Keratinocyte (primary cell): ENCODE measurements around the gene DPY19L1. TPM values are rescaled to one million over a fixed set of nuclear protein-coding genes. Genes with fewer than 3 reads are reported as not detected.
A peak's percentile ranks its signal among the peaks of the same experiment; 100 is the strongest.
"Not testable (repeated sequence)": the region's sequence is repeated elsewhere in the genome, so short reads cannot be mapped to it uniquely, and the experiment has no call there.

ENCODE experiments used
- DNase-seq: peaks from one replicate; pipeline ENCODE4 v3.0.0-alpha.2; 2011; ENCODE audit warnings: low read depth, missing footprints, low spot score
- FAIRE-seq: peaks from 2 replicates; lab custom pipeline; 2011; peaks lifted over from hg19 to GRCh38; lab: Jason Lieb, UNC
- H2AFZ ChIP-seq: 2 replicates; pipeline ENCODE4 v1.6.0; 2012; ENCODE audit warnings: low read length, control low read depth, inconsistent platforms; ENCODE audit not compliant: control insufficient read depth
- H3K27ac ChIP-seq: 2 replicates; pipeline ENCODE4 v1.5.1; 2011; ENCODE audit warnings: low read length; ENCODE audit not compliant: control insufficient read depth, insufficient read depth
- H3K27me3 ChIP-seq: 3 replicates; pipeline ENCODE4 v1.6.0; 2011; ENCODE audit warnings: low read length; ENCODE audit not compliant: control insufficient read depth, insufficient read depth; ENCODE audit errors: extremely low read depth
- H3K36me3 ChIP-seq, 2 experiments: 2 replicates in 1 of 2; 3 replicates in 1 of 2; pipeline ENCODE4 v1.5.1; 2011; ENCODE audit warnings: low read length in 2 of 2, mild to moderate bottlenecking in 1 of 2; ENCODE audit not compliant: control insufficient read depth in 2 of 2, insufficient read depth in 2 of 2; ENCODE audit errors: extremely low read depth in 1 of 2
- H3K4me1 ChIP-seq: 3 replicates; pipeline ENCODE4 v1.5.1; 2011; ENCODE audit warnings: low read length; ENCODE audit not compliant: control insufficient read depth, insufficient read depth; ENCODE audit errors: extremely low read depth
- H3K4me2 ChIP-seq: 3 replicates; pipeline ENCODE4 v1.6.0; 2011; ENCODE audit warnings: low read depth, low read length; ENCODE audit not compliant: control insufficient read depth, insufficient read depth; ENCODE audit errors: extremely low read depth
- H3K4me3 ChIP-seq, 3 experiments: fragments of 200-600 bp in 1 of 3; sonication (generic) in 1 of 3; 2 replicates in 2 of 3; 3 replicates in 1 of 3; pipeline ENCODE4 v1.5.1; 2011 to 2016; ENCODE audit warnings: low read length in 3 of 3, mild to moderate bottlenecking in 3 of 3, control low read depth in 2 of 3, inconsistent platforms in 1 of 3, low read depth in 1 of 3, mixed read lengths in 1 of 3, mixed run types in 1 of 3, moderate library complexity in 1 of 3; ENCODE audit not compliant: control insufficient read depth in 2 of 3, insufficient read depth in 2 of 3; ENCODE audit errors: extremely low read depth in 1 of 3
- H3K79me2 ChIP-seq: 2 replicates; pipeline ENCODE4 v1.6.0; 2012; ENCODE audit warnings: low read length; ENCODE audit not compliant: control insufficient read depth, insufficient read depth
- H3K9ac ChIP-seq: 3 replicates; pipeline ENCODE4 v1.6.0; 2011; ENCODE audit warnings: low read length; ENCODE audit not compliant: control insufficient read depth, insufficient read depth; ENCODE audit errors: extremely low read depth
- H3K9me1 ChIP-seq: 3 replicates; pipeline ENCODE4 v1.6.0; 2011; ENCODE audit warnings: low read length; ENCODE audit not compliant: control insufficient read depth, insufficient read depth; ENCODE audit errors: extremely low read depth
- H3K9me3 ChIP-seq: 2 replicates; pipeline ENCODE4 v1.5.1; 2012; ENCODE audit warnings: low read depth, low read length; ENCODE audit not compliant: control insufficient read depth
- H4K20me1 ChIP-seq: 3 replicates; pipeline ENCODE4 v1.6.0; 2011; ENCODE audit warnings: low read length; ENCODE audit not compliant: control insufficient read depth, insufficient read depth; ENCODE audit errors: extremely low read depth
- CTCF ChIP-seq, 3 experiments: IDR thresholded peaks in 1 of 3; conservative IDR thresholded peaks in 1 of 3; optimal IDR thresholded peaks in 1 of 3; 2 replicates in 2 of 3; 3 replicates in 1 of 3; pipeline versions ENCODE3 to v1.5.1; 2011; ENCODE audit warnings: low read length in 3 of 3, mild to moderate bottlenecking in 3 of 3, moderate library complexity in 2 of 3, control low read depth in 1 of 3, inconsistent platforms in 1 of 3; ENCODE audit not compliant: insufficient read depth in 2 of 3; ENCODE audit errors: extremely low read depth in 1 of 3
- EZH2 ChIP-seq: IDR thresholded peaks from one replicate; pipeline ENCODE4 v1.6.1; 2012; ENCODE audit warnings: inconsistent platforms, mild to moderate bottlenecking, low read length, moderate library complexity
- dilution Hi-C: fragments of 300-500 bp; cut with MboI; formaldehyde crosslinking; loops from one replicate; pipeline ENCODE4 v1.7.0; 2020; ENCODE audit warnings: low sequenced_read_pairs; ENCODE audit not compliant: extremely low pct_ligation_motif_present
- polyA plus RNA-seq, 5 experiments: library from polyadenylated mRNA; depleted of rRNA in 3 of 5; stranded (reverse) in 3 of 5; stranded (forward) in 1 of 5; unstranded in 1 of 5; fragments of >200 nt; gene quantifications; 1 replicate in 1 of 5; 2 replicates in 3 of 5; 3 replicates in 1 of 5; pipeline versions ENCODE4 v1.2.1 to v1.2.3, GENCODE V29; 2011 to 2012; ENCODE audit warnings: missing spikeins in 2 of 5, low read depth in 1 of 5, low replicate concordance in 1 of 5

Gene DPY19L1
- polyA plus RNA-seq, 1 donor (not counting 4 experiments of a cell fraction or from before 2014, with no cell fraction given): 29.2 TPM

- H3K36me3 ChIP-seq: no peaks in the 10 kb centered on the region
- no peaks in the 10 kb centered on the region for H3K9me1 ChIP-seq
- peaks cover 20% of the 10 kb centered on the region for H3K4me1 ChIP-seq
- DNase-seq (no peak), FAIRE-seq (no peak)
- dilution Hi-C loops: no loop called here
- no peaks in the 10 kb centered on the region for H4K20me1 ChIP-seq
- TF ChIP-seq EZH2 (no peak), CTCF (optimal IDR thresholded peaks at IDR 0.05 in 1 of 3, IDR thresholded peaks at IDR 0.05 in 1 of 3, conservative IDR thresholded peaks at IDR 0.05 in 1 of 3; ENCODE audit: extremely low read depth in 1 of 3, insufficient read depth in 2 of 3, low read length in 3 of 3) (no peak)
- H3K4me3 ChIP-seq: no peak overlapping the region
- peak overlapping the region; percentile 60 for H3K9ac ChIP-seq
- H3K27ac ChIP-seq: peak overlapping the region; percentile 80
- H3K79me2 ChIP-seq: no peaks in the 10 kb centered on the region
- H3K27me3 ChIP-seq: no peaks in the 10 kb centered on the region
- no peak overlapping the region for H2AFZ ChIP-seq
- no peak overlapping the region for H3K4me2 ChIP-seq
- no peaks in the 10 kb centered on the region for H3K9me3 ChIP-seq
Observed at GRCh38 chr7:35004531-35005095, 32.7 kb downstream of the DPY19L1 start.

GRCh38 chr7:35003679-35004303 is 33.5 kb downstream of the DPY19L1 start:
- peak overlapping the region; percentile 49 for H2AFZ ChIP-seq

GRCh38 chr7:35003177-35003650 is 34.1 kb downstream of the DPY19L1 start:
- Histone ChIP-seq H3K27ac (peak overlapping the region; percentile 80), H2AFZ (peak overlapping the region; percentile 27), H3K4me1 (peaks cover 20% of the 10 kb centered on the region), H3K4me3 (peak overlapping the region in 1 of 3 experiments; percentile 19), H3K9ac (peak overlapping the region; percentile 60), H3K4me2 (peak overlapping the region; percentile 81)
- H3K36me3 ChIP-seq, H3K9me3 ChIP-seq, H3K27me3 ChIP-seq, H4K20me1 ChIP-seq, FAIRE-seq, H3K9me1 ChIP-seq, H3K79me2 ChIP-seq, dilution Hi-C loops, DNase-seq: not testable (repeated sequence)

More at GRCh38 chr7:35003679-35004303, 33.5 kb downstream of the DPY19L1 start:
- FAIRE-seq: peak; percentile 98
- peaks cover 20% of the 10 kb centered on the region for H3K4me1 ChIP-seq
- peak; percentile 42 for DNase-seq
- peak overlapping the region in 1 of 3 experiments; percentile 19 for H3K4me3 ChIP-seq
- H3K36me3 ChIP-seq: no peaks in the 10 kb centered on the region
- H4K20me1 ChIP-seq: no peaks in the 10 kb centered on the region
- TF ChIP-seq CTCF (optimal IDR thresholded peaks at IDR 0.05 in 1 of 3, IDR thresholded peaks at IDR 0.05 in 1 of 3, conservative IDR thresholded peaks at IDR 0.05 in 1 of 3; ENCODE audit: extremely low read depth in 1 of 3, insufficient read depth in 2 of 3, low read length in 3 of 3): no peak
- TF ChIP-seq EZH2: no peak
- H3K27ac ChIP-seq: peak overlapping the region; percentile 80
- H3K9me1 ChIP-seq: no peaks in the 10 kb centered on the region
- H3K79me2 ChIP-seq: no peaks in the 10 kb centered on the region
- dilution Hi-C loops: no loop called here
- peak overlapping the region; percentile 81 for H3K4me2 ChIP-seq
- no peaks in the 10 kb centered on the region for H3K9me3 ChIP-seq
- no peaks in the 10 kb centered on the region for H3K27me3 ChIP-seq
- H3K9ac ChIP-seq: peak overlapping the region; percentile 60
